ENCODE data around the gene FOXP2.

DNA sequence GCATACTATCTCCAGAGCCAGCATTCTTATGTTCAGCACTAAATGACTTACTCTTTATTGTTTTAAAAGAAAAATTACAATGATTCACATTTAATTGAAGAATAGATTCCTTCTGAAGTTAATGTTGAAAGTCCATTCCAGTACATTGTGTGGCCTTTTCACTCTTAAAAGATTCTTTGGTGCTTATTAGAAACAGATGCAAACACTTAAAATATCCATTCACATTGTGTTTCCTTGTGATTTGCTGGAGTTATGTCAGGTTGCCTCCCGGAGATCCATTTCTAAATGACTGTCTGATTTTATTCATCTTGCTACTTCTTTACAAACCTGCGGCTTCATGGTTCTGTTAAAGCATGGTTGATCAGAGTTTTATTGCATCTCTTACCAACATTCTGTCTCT is 152.8 kb downstream of the FOXP2 start:
- no peak for TF ChIP-seq ZSCAN25 (CRISPR knock-in tag; IDR thresholded peaks at IDR 0.05)
- TF ChIP-seq, protein P1, sequence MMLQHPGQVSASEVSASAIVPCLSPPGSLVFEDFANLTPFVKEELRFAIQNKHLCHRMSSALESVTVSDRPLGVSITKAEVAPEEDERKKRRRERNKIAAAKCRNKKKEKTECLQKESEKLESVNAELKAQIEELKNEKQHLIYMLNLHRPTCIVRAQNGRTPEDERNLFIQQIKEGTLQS (CRISPR knock-in tag; IDR thresholded peaks at IDR 0.05) = no peak
